Eye (tissue), 1 donor: ENCODE results near the gene TM6SF1.
"Not testable (repeated sequence)": the region's sequence is repeated elsewhere in the genome, so short reads cannot be mapped to it uniquely, and the experiment has no call there.

Experiments used
- DNase-seq: peaks from one replicate; pipeline ENCODE4 v3.0.0-alpha.2; 2015

TM6SF1 gene

DNA sequence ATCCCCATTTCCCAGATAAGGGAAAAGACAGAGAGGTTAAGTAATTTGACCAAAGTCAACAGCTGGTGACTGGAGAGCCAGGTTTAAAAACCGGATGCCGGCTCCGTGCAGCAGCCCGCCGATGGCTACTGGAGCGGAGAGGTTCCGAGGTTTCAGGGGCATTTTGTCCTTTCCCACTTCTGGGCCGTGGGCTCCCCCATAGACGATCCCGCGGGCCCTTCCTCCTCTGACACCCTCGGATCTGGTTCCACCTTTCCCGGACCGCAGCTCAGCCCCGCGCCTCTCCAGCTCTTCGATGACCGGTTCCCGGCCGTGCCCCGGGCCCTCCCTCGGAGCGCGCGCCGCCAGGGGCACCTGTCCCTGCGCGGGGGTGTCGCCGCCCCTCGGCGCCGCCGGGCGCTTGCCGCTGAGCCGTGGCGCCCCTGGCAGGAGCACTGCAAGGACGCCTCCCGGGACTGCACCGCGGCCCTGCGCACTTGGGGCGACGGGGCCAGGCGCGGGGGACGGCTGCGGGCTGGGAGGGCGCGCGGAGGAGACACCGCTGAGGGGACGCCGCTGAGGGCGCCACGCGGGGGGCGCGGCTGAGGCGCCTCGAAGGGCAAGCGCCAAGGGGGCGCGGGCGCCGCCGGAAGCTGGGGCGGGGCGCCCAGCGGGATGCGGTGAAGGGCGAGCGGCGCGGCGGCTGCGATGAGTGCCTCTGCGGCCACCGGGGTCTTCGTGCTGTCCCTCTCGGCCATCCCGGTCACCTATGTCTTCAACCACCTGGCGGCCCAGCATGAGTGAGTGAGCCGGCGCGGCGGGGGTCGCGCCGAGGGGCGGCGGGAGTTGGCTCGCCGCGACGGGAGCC lies at the start of gene TM6SF1:
TSS of gene TM6SF1 (plus strand) at position 652 of the 847 bp plus-strand sequence. CDS start at position 688, 36 bp downstream.
- peak; percentile 50 for DNase-seq

DNA sequence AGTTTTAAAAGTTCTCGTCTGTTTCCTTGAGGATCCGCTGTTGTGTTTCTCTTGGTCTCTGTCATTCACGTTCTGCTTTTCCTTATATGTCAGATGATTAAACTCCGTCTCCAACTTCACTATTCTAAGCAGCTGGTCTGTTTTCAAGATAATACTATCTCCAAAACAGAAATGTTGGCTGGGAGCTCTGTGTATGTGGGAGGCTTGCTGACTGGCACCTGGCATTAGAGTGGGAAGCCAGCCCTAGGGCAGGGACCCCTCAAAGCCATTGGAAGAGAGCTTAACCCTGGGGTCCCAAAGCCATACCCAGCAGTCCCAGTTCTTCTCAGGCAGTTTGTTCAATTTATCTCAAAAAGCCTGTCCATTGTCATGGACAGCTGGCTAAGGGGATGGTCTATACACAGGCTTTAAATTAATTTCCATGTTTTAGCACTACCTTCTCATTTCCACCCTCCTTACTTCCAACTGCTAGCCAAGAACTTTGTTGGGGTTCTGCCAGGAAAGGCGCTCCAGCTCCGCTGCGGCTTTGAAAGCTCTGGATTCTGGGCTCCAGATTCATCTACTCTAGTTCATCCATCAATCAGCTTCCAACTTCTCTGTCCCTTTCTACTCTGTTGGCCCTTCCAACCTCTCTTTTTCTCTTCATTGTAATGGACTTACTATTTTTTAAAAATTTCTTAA lies 49.6 kb upstream of the TM6SF1 start:
- DNase-seq = no peak

DNA sequence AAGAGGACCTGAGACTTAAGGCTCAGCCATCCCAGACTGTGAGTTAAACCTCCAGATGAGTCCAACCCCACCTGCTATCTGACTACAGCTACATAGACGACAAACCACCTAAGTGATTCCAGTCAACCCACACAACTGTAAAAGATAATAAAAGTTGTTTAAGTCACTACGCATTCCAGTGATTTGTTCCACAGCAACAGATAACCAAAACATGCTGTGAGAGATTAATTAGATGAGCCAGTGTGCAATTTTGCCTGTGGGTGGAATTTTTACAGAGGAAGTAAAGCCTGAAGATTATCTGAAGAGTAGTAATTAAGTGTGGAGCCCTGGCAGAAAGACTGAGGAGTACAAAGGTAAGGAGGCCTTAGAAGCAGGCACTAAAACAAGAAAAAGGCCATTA lies 45.8 kb upstream of the TM6SF1 start:
- DNase-seq = peak; percentile 22

DNA sequence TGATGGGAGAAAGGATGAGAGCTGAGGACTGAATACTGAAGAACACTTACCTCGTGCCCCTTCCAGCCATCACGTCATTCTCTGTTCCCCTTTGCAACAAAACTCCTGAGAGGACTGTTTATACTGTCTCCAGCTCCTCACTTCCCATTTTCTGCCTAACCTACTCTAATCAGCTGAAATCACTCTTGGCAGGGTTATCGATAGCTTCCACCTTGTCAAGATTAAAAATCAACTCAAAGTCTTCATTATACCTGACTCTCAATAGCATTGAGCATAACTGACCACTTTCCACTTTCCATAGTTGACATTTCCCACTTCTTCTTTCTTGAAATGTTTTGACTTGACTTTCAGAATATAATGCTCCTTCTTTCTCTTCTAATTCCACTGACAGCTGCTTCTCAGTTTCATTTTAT lies 44.7 kb upstream of the TM6SF1 start:
- no peak for DNase-seq

DNA sequence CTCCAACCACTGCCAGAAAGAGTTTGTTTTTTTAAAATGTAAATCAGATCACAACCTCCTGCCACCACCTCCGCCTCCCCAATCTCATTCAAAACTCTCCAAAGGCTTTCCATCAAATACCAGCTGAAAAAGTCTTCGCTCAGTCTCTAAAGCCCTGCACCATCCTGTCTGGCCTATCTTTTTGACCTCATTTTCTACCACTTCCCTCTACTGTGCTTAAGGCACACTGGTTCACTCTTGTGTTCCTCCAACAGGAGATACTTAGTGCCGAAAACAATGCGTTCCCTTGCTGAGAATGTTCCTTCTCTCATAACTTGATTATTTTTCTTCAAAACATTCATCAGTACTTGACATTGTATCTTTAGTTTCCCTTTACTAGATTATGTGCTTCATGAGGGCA lies 43.9 kb upstream of the TM6SF1 start:
- no peak for DNase-seq

DNA sequence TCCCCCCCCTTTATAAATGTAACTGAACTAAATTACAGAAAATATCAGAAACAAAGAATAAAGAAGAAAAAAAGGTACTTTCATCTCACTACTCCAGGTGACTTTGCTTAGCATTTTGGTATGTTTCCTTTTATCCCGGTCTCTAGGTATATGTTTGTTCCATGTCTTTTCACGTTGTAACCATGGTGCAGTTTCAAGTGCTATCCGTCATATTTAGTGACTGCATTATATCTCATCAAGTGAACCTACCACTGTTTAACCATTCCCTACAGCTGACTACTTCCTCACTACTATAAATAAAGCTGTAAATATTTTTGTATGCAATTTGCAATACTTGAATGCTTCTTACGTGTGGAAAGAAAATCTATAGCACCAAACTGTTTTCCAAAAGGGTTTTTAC lies 42.6 kb upstream of the TM6SF1 start:
- DNase-seq = no peak

DNA sequence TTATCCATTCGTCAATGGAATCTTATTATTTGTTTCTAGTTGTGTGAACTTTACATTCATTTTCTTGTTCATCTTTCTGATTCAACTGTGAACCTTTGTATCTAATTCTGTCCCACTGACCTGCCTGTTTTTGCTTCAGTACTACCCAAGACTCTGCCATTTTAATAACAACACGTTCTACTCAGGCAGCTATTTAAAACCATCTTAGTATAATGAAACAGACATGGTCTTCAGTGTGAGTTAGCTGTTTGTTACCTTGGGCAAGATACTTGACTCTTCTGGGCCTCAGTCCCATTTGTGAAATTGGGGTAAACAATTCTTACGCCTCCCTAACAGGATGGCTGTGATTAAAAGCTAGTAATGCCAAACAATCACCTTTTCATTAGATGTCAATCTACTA lies 42.0 kb upstream of the TM6SF1 start:
- DNase-seq = peak; percentile 14

DNA sequence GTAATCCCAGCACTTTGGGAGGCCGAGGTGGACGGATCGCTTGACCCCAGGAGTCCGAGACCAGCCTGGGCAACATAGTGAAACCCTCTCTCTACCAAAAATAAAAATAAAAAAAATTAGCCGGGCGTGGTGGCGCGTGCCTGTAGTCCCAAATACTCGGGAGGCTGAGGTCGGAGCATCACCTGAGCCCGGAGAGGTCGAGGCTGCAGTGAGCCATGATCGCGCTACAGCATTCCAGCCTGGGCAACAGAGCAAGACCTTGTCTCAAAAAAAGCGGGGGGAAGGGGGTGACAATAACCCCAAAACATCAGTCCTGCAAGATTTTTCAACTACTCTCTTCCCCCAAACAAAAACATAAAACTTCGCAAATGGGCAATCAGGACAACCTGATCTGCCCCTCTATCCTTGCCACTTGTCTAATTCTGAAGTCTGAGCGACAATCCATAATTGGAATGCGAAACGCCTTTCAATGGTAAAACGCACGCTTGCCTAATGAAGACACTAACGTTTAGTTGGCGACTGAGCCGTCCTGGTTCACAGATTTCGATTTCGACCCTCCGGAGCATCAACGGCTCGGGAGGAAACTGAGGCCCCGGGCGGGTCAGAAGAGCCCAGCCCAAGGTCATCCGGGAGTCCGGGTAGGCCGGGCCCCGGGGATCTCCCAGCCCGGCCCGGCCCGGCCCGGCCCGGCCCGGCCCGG lies 41.3 kb upstream of the TM6SF1 start:
- peak; percentile 70 for DNase-seq

DNA sequence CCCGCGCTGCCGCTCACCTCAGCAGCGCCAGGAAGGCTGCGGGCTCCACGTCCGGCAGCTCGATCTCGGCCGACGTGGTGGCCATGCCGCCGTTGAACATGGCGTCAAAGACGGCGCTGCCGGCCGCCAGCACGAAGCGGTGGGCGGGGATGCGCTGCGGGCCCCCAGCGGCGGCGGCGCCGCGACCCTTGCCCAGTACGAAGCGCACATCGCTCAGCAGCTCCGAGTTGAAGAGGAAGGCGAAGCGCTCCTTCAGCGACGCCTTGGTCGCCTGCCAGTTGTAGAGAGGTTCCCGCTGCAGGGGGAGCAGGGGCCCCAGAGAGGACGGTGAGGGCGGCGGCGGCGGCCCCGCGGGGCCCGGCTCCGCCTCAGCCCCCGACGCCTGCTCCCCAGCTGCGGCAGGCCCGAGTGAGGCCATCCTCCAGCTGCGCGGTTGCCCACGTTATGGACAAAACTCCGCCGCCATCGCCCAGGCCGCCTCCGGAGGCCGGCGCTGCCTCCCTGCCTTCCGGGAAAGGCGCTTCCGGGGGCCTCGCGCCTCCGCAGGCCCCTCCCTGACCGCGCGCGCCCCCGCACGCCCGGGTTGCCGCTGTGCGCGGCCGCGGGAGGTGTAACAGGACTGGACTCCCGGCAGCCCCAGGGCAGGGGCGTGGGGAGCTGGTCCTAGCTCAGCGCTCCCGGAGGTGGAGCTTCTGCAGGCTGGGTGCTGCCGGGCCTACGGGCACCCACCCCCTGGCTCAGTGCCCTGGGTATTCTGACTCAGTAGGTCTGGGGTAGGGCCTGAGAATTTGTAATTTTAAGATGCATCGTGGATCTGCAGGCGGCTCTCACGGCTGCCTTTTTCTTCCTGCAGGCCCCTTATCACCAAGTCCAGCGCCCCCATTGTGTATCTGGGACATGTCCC lies 40.5 kb upstream of the TM6SF1 start, which contains the start of gene BTBD1:
TSS of gene BTBD1 (minus strand) at position 519 of the 904 bp plus-strand sequence. CDS start at position 418, 101 bp downstream.
- peak; percentile 94 for DNase-seq

DNA sequence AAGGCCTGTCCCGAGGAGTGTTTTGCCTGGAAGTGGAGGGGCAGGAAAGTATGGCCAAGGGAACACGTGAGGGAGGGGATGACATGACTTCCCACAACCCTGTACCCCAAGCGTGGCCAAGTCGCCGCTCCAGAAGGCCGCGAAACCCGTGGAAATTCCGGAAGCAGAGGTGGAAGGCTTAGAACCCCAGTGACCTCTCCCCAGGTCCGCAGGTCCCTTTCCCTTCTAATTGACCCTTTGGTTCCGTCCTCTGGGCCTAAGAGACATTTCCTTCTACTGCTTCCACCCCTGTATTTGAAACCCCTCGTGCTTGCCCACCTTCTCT lies 39.8 kb upstream of the TM6SF1 start:
- no peak for DNase-seq

DNA sequence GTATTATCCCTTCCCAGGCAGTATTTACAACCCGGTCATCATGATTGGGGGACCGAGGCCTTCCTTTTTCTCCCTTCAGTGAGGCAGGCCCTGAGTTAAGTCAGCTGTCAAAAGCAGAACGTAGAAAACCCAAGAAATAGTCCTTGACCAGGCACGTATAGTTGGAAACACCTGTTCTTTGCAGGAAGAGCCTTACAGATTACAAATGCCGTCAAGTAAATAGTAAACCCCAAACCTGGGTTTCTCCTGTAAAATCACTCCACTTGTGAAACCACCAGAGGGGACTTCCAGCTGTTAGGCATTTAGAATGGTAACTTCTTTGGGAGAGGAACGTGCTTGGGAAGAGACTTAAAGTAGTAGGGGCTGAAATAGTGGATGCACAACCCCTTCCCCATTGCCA lies 39.4 kb upstream of the TM6SF1 start:
- DNase-seq = no peak

DNA sequence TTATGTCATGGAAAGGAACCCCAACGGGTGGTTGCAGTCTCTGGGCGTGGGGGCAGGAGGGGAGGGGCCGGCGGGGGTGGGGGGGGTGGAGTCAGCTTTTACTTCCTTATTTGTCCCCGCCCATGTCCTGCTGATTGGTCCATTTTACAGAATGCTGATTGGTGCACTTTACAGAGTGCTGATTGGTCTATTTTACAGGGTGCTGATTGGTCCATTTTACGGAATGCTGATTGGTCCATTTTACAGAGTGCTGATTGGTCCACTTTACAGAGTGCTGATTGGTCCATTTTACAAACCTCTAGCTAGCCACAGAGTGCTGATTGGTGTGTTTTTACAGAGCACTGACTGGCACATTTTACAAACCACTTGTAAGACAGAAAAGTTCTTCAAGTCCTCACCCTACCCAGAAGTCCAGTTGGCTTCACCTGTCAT lies 38.2 kb upstream of the TM6SF1 start:
- DNase-seq = peak; percentile 29

DNA sequence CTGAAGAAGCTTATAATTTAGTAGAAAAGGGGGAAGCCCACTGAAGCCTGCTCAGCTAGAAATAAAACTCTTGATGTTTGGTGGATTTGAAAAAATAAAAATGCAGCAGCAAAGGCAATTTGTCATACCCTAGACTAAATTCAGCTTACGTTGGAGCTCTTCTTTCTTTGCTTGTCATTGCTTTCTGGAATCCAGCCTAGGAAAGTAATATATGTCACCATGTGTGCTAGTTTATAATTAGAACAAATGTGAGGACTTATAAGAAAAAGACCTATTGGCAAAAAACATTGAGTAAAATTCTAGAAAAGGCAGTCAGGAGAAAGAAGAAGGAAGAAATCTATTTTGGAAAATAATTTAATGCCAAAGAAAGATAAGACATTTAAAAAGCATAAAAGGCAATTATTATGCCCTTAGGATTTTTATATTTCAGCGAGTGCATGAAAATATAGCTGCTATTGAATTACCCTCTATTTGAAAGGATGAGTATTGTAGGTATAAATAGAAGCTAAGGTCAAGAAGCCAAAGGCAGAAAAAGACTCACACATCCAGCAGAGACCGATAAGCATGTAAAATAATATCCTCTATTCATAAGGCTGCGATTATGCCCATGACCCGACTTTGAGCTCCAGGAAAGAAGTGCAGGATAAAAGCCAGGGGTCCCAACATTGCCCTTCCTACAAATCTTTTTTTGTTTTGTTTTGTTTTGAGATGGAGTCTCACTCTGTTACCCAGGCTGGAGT lies 29.8 kb upstream of the TM6SF1 start:
- no peak for DNase-seq

DNA sequence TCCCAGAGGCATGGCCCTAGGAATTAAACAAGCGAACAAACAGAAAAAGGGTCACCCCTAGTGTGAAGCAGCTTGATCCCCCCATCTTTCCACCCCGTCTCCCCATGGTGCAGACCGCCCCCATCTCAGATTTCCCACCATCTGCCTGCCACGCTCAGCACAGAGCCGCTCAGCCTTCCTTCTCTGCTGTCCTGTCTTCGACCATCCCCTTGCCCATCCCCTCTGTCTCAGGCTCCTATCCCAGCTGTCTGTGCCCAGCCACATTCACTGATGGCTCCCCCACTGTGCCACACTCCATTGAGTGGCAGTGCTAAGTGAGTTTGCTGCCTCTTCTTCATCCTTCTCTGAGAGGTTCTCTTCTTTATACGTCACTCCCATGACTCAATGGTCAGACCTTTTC lies 28.7 kb upstream of the TM6SF1 start:
- no peak for DNase-seq

DNA sequence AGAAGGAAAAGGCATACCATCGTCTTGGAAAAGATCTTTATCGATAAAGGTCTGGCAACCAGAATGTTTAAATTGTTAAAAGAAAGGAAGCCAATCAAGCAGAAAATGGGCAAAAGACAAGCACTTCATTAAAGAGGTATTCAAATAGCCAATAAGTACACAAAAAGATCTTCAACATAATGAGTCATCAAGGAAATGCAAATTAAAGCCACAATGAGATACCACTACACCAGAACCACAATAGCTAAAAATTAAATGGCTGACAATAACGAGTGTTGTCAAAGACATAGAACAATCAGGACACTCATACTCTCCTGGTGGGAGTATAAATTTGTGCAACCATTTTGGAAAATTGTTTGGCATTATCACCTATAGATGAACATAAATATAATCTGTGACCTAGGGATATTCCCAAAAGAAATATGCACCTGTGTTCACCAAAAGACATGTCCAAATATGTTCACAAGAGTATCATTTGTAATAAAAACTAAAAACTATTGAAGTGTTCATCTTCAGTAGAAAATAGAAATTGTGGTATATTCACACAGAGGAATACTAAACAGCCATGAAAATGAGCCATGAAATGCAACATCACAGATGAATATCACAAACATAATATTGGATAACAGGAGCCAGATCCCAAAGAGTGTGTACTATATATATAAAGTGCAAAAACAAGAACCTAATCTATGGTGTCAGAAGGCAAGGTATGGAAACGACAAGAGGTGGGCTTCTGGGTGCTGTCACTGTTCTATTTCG lies 26.0 kb upstream of the TM6SF1 start:
- no peak for DNase-seq

DNA sequence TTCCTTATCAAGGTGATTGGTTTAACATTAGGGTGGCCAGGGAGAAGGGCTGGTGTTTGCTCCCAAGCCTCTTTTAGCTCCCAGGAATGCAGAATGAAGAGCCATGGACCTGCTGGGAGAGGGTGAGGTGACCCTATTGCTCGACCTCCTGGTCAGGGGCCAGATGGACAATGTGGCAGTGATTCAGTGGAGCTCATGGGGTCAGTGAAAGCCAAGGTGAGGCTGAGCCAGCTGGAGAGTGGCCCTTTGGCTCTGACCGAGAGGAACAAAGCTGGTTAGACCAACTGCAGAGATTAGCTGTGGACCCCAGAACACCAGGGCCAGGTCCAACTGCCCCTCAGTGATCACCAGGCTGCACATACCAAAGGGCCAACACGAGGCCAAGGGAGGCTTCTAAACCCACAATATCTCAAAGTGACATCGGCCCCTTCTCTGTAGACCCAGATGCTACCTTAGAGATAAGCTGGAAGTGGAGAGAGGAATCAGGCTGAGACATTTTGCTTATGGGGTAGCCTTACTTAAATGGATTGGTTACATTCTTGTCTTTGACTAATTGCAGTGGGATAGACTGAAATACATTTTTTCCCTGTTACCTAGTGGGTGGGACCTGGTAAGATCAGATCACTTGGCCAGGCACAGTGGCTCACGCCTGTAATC lies 24.6 kb upstream of the TM6SF1 start:
- no peak for DNase-seq

DNA sequence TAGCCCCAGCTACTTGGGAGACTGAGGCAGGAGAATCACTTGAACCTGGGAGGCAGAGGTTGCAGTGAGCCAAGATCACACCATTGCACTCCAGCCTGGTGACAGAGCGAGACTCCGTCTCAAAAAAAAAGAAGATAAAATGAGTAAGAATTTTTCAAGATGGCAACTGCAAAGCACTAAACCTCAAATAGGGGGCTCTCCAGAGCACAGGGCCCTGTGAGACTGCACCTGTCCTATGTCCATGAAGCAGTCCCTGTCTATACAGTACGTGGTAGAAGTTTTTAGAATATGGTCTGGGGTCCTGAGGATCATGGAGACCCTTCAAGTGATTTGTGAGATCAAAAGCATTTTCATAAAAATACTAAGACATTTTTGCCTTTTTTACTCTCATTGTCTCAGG lies 22.0 kb upstream of the TM6SF1 start:
- not testable (repeated sequence) for DNase-seq

DNA sequence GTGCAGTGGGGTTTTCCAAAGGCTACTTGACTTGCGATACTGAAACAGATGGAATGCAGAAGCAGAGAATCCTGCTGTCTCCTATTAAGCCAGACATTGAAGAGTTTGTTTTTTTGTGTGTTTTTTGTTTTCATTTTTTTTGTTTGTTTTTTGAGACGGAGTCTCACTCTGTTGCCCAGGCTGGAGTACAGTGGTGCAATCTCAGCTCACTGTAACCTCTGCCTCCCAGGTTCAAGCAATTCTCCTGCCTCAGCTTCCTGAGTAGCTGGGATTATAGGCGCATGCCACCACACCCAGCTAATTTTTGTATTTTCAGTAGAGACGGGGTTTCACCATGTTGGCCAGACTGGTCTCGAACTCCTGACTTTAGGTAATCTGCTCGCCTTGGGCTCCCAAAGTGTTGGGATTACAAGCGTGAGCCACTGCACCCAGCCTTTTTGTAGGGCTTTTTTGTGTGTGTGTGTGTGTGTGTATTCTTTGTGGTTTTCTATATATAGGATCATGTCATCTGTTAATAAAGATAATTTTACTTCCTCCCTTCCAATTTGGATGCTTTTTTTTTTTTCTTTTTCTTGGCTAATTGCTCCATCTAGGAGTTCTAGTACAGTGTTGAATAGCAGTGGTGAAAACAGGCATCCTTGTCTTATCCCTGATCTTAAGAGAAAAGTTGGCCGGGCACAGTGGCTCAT lies 21.4 kb upstream of the TM6SF1 start:
- DNase-seq = not testable (repeated sequence)

DNA sequence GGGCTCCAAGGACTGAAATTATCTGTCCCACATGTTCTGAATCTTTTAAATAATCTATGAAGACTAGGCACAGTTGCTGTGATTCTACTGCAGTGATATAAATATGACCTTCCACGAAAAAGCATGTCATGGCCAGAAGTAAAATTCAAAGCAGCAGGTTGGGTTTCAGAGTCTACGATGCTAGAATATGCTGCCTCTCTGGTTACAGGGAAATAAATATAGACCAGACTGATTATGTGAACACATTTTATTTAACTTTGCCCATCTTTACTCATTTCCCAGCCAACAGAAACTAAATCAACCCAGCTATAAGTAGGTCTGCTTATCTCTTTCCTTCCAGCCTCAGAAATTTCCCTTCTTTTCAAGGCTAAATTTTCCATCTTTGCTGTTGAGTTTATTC lies 19.9 kb upstream of the TM6SF1 start:
- DNase-seq = no peak

DNA sequence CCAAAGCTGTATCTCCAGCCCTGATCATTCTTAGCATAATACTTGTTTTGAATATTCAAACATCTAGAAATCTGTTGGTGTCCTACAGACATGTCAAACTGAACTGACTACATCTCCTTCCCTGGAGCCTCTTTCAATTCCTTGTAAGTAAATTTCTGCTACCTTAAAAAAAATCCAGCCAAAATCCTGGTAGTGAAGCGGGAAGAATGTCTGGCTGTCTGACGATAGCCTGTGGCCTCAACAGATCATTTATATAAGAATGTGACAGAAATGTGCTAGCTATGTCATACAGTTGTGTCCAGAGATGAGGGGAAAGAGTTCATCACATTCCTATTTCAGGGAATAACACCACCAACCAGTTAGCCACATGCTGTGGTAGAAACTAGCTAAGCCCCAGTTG lies 18.6 kb upstream of the TM6SF1 start:
- DNase-seq = no peak
